HEK293 (cell line): ENCODE data around the gene ZNF154.

Experiments
- CTCF ChIP-seq: fragments of 450-650 bp; formaldehyde crosslinking; IDR thresholded peaks from 2 replicates; pipeline ENCODE4 v1.5.1; 2016; ENCODE audit warnings: missing biosample characterization, missing genetic modification characterization
- HOXD13 ChIP-seq: sonication (generic); formaldehyde crosslinking; IDR thresholded peaks from 2 replicates; pipeline ENCODE4 v1.8.0; 2022; ENCODE audit warnings: missing genetic modification reagents, borderline replicate concordance
- MEIS1 ChIP-seq: sonication (generic); formaldehyde crosslinking; IDR thresholded peaks from 2 replicates; pipeline ENCODE4 v1.8.1; 2022; ENCODE audit warnings: missing genetic modification reagents, mild to moderate bottlenecking, borderline replicate concordance
- OSR2 ChIP-seq: fragments of 450-650 bp; formaldehyde crosslinking; IDR thresholded peaks from 2 replicates; pipeline ENCODE4 v1.5.1; 2016; ENCODE audit warnings: missing biosample characterization, missing genetic modification characterization
- PRDM4 ChIP-seq: fragments of 450-650 bp; formaldehyde crosslinking; IDR thresholded peaks from 2 replicates; pipeline ENCODE4 v1.5.1; 2017; ENCODE audit warnings: missing biosample characterization, missing genetic modification characterization
- SP7 ChIP-seq: fragments of 450-650 bp; formaldehyde crosslinking; IDR thresholded peaks from 2 replicates; pipeline ENCODE4 v1.5.1; 2016; ENCODE audit warnings: missing biosample characterization, missing genetic modification characterization
- YY2 ChIP-seq: fragments of 450-650 bp; formaldehyde crosslinking; IDR thresholded peaks from 2 replicates; pipeline ENCODE4 v1.5.1; 2016; ENCODE audit warnings: missing biosample characterization, missing genetic modification characterization
- ZFP69B ChIP-seq: fragments of 450-650 bp; formaldehyde crosslinking; IDR thresholded peaks from 2 replicates; pipeline ENCODE4 v1.5.1; 2016; ENCODE audit warnings: missing biosample characterization, missing genetic modification characterization
- ZIC2 ChIP-seq: fragments of 450-650 bp; formaldehyde crosslinking; IDR thresholded peaks from 2 replicates; pipeline ENCODE4 v1.5.1; 2016; ENCODE audit warnings: missing biosample characterization, missing genetic modification characterization
- ZNF16 ChIP-seq: fragments of 450-650 bp; formaldehyde crosslinking; IDR thresholded peaks from 2 replicates; pipeline ENCODE4 v1.5.1; 2016; ENCODE audit warnings: low read depth, missing biosample characterization, missing genetic modification characterization
- ZNF184 ChIP-seq: fragments of 450-650 bp; IDR thresholded peaks from 2 replicates; pipeline ENCODE4 v1.5.1; 2018; ENCODE audit warnings: missing biosample characterization, mild to moderate bottlenecking, missing genetic modification characterization
- ZNF214 ChIP-seq: fragments of 450-650 bp; formaldehyde crosslinking; IDR thresholded peaks from 2 replicates; pipeline ENCODE4 v1.5.1; 2017; ENCODE audit warnings: missing biosample characterization, mild to moderate bottlenecking, missing genetic modification characterization, borderline replicate concordance
- ZNF239 ChIP-seq: fragments of 450-650 bp; formaldehyde crosslinking; IDR thresholded peaks from 2 replicates; pipeline ENCODE4 v1.5.1; 2016; ENCODE audit warnings: missing biosample characterization, missing genetic modification characterization
- ZNF24 ChIP-seq: fragments of 450-650 bp; formaldehyde crosslinking; IDR thresholded peaks from 2 replicates; pipeline ENCODE4 v1.5.1; 2016; ENCODE audit warnings: missing biosample characterization, missing genetic modification characterization
- ZNF26 ChIP-seq: fragments of 450-650 bp; formaldehyde crosslinking; IDR thresholded peaks from 2 replicates; pipeline ENCODE4 v1.5.1; 2016; ENCODE audit warnings: missing biosample characterization, missing genetic modification characterization
- ZNF292 ChIP-seq: fragments of 450-650 bp; formaldehyde crosslinking; IDR thresholded peaks from 2 replicates; pipeline ENCODE4 v1.5.1; 2016; ENCODE audit warnings: low read depth, missing biosample characterization, missing genetic modification characterization, borderline replicate concordance
- ZNF324 ChIP-seq: fragments of 450-650 bp; formaldehyde crosslinking; IDR thresholded peaks from 2 replicates; pipeline ENCODE4 v1.5.1; 2016; ENCODE audit warnings: missing biosample characterization, missing genetic modification characterization
- ZNF391 ChIP-seq: fragments of 450-650 bp; formaldehyde crosslinking; IDR thresholded peaks from 2 replicates; pipeline ENCODE4 v1.5.1; 2016; ENCODE audit warnings: low read depth, missing biosample characterization, missing genetic modification characterization, borderline replicate concordance
- ZNF426 ChIP-seq: fragments of 450-650 bp; formaldehyde crosslinking; IDR thresholded peaks from 2 replicates; pipeline ENCODE4 v1.5.1; 2017; ENCODE audit warnings: missing biosample characterization, missing genetic modification characterization, mild to moderate bottlenecking, inconsistent platforms, moderate library complexity
- ZNF473 ChIP-seq: fragments of 450-650 bp; formaldehyde crosslinking; IDR thresholded peaks from 2 replicates; pipeline ENCODE4 v1.5.1; 2017; ENCODE audit warnings: missing biosample characterization, missing genetic modification characterization
- ZNF585B ChIP-seq: fragments of 450-650 bp; formaldehyde crosslinking; IDR thresholded peaks from 2 replicates; pipeline ENCODE4 v1.5.1; 2016; ENCODE audit warnings: missing biosample characterization, missing genetic modification characterization
- ZNF664 ChIP-seq: fragments of 450-650 bp; formaldehyde crosslinking; IDR thresholded peaks from 2 replicates; pipeline ENCODE4 v1.5.1; 2016; ENCODE audit warnings: missing biosample characterization, missing genetic modification characterization
- ZNF677 ChIP-seq: fragments of 450-650 bp; IDR thresholded peaks from 2 replicates; pipeline ENCODE4 v1.5.0; 2018; ENCODE audit warnings: missing biosample characterization, mild to moderate bottlenecking, missing genetic modification characterization, moderate library complexity
- ZNF701 ChIP-seq: fragments of 450-650 bp; formaldehyde crosslinking; IDR thresholded peaks from 2 replicates; pipeline ENCODE4 v1.5.1; 2016; ENCODE audit warnings: missing biosample characterization, missing genetic modification characterization
- ZNF776 ChIP-seq: fragments of 450-650 bp; formaldehyde crosslinking; IDR thresholded peaks from 2 replicates; pipeline ENCODE4 v1.5.0; 2017; ENCODE audit warnings: missing biosample characterization, missing genetic modification characterization, borderline replicate concordance
- ZSCAN16 ChIP-seq: fragments of 450-650 bp; formaldehyde crosslinking; IDR thresholded peaks from 2 replicates; pipeline ENCODE4 v1.5.1; 2016; ENCODE audit warnings: missing biosample characterization, missing genetic modification characterization
- TF ChIP-seq, protein P1 (sequence below): fragments of 450-650 bp; formaldehyde crosslinking; IDR thresholded peaks from 2 replicates; pipeline ENCODE4 v1.5.1; 2016; ENCODE audit warnings: missing biosample characterization, missing genetic modification characterization
- TF ChIP-seq, protein P2 (sequence below): fragments of 450-650 bp; formaldehyde crosslinking; IDR thresholded peaks from 2 replicates; pipeline ENCODE4 v1.5.1; 2016; ENCODE audit warnings: missing biosample characterization, missing genetic modification characterization
- TF ChIP-seq, protein P3 (sequence below): fragments of 450-650 bp; formaldehyde crosslinking; IDR thresholded peaks from 2 replicates; pipeline ENCODE4 v1.5.1; 2016; ENCODE audit warnings: missing biosample characterization, missing genetic modification characterization

ZNF154 gene

GRCh38 chr19:57664269-57665127, 44.5 kb downstream of the ZNF154 start (continued):
- TF ChIP-seq CTCF (tag by site-specific recombination) (no peak), ZIC2 (tag by site-specific recombination) (peak; percentile 75), HOXD13 (CRISPR knock-in tag) (no peak), ZNF26 (tag by site-specific recombination) (no peak), ZNF184 (tag by site-specific recombination) (no peak), ZNF776 (no peak), OSR2 (tag by site-specific recombination) (0 out of 2 replicates have a peak, but pooled peaks have one; percentile 47), ZNF701 (tag by site-specific recombination) (no peak), ZNF239 (no peak), ZNF24 (no peak), ZNF426 (tag by site-specific recombination) (no peak), ZNF473 (tag by site-specific recombination) (no peak), ZNF16 (tag by site-specific recombination) (no peak), ZNF292 (tag by site-specific recombination) (no peak), ZFP69B (tag by site-specific recombination) (no peak; the same call in 1 of the 2 replicates), ZNF677 (tag by site-specific recombination) (no peak), ZNF585B (tag by site-specific recombination) (no peak), YY2 (no peak), PRDM4 (tag by site-specific recombination) (no peak), ZNF324 (tag by site-specific recombination) (no peak), ZNF664 (tag by site-specific recombination) (no peak), ZNF391 (tag by site-specific recombination) (no peak), ZNF214 (no peak), SP7 (tag by site-specific recombination) (0 out of 2 replicates have a peak, but pooled peaks have one; percentile 34), ZSCAN16 (tag by site-specific recombination) (no peak), MEIS1 (no peak)
- TF ChIP-seq, protein P1, sequence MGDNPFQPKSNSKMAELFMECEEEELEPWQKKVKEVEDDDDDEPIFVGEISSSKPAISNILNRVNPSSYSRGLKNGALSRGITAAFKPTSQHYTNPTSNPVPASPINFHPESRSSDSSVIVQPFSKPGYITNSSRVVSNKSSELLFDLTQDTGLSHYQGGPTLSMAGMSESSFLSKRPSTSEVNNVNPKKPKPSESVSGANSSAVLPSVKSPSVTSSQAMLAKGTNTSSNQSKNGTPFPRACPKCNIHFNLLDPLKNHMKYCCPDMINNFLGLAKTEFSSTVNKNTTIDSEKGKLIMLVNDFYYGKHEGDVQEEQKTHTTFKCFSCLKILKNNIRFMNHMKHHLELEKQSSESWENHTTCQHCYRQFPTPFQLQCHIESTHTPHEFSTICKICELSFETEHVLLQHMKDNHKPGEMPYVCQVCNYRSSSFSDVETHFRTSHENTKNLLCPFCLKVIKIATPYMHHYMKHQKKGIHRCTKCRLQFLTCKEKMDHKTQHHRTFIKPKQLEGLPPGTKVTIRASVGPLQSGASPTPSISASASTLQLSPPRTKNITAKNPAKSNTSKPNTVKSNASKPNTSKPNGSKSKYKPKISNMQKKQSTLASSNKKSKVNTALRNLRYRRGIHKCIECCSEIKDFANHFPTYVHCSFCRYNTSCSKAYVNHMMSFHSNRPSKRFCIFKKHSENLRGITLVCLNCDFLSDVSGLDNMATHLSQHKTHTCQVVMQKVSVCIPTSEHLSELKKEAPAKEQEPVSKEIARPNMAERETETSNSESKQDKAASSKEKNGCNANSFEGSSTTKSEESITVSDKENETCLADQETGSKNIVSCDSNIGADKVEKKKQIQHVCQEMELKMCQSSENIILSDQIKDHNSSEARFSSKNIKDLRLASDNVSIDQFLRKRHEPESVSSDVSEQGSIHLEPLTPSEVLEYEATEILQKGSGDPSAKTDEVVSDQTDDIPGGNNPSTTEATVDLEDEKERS, result no peak
- TF ChIP-seq, protein P2, sequence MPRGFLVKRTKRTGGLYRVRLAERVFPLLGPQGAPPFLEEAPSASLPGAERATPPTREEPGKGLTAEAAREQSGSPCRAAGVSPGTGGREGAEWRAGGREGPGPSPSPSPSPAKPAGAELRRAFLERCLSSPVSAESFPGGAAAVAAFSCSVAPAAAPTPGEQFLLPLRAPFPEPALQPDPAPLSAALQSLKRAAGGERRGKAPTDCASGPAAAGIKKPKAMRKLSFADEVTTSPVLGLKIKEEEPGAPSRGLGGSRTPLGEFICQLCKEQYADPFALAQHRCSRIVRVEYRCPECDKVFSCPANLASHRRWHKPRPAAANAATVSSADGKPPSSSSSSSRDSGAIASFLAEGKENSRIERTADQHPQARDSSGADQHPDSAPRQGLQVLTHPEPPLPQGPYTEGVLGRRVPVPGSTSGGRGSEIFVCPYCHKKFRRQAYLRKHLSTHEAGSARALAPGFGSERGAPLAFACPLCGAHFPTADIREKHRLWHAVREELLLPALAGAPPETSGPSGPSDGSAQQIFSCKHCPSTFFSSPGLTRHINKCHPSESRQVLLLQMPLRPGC (tag by site-specific recombination), result no peak
- TF ChIP-seq, protein P3, sequence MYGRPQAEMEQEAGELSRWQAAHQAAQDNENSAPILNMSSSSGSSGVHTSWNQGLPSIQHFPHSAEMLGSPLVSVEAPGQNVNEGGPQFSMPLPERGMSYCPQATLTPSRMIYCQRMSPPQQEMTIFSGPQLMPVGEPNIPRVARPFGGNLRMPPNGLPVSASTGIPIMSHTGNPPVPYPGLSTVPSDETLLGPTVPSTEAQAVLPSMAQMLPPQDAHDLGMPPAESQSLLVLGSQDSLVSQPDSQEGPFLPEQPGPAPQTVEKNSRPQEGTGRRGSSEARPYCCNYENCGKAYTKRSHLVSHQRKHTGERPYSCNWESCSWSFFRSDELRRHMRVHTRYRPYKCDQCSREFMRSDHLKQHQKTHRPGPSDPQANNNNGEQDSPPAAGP (tag by site-specific recombination), result no peak
